ENCODE data around the gene TTK. TPM values are rescaled to one million over a fixed set of nuclear protein-coding genes. Genes with fewer than 3 reads are reported as not detected.
A peak's percentile ranks its signal among the peaks of the same experiment; 100 is the strongest.

TTK gene
- total RNA-seq, result 10 to 100 TPM in 3 of 8 experiments, 1 to 10 TPM in 3, under 1 TPM in 2; 0.10 to 37.1 (median 4.6) TPM

DNA sequence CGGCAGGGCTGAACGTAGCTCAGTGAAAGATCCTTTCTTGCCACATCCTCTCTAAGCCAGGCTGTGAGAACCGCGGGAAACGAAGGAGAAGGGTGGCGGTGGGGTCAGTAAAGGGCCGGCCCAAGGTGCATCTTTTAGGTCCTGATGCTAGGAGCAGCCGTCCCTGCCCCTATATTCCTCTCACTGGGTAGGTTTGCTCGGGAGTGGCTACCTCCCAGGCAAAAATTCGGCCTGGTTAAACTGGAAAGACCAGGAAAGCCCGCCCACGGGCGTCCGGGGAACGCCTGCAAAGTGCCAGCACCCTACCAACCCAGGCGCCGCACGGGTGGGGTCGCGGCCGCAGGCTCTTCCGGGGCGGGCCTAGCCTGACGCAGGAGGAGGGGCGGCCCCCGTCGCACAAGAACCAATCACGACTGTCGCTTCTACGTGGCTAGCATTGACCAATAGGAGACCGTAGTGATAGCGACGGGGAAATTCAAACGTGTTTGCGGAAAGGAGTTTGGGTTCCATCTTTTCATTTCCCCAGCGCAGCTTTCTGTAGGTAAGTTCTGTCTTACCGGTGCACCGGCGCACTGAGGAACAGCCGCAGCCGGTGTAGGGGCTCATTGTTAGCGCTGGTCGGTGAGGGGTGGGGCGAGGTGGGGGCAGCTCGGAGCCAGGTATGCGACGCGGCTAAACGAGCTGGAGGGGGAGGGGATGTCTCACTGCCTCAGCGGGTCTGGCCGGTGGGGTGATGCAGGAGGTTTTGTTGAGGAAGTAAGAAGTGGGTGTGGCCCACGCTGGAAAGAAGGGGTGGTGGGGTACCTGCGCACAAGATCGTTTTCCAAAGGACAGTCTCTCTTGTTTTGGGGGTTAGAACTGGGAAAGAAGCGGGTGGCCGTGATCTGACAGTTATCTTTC, at the start of gene TTK:
Gene TTK (plus strand): TSS at position 477 of the 900 bp plus-strand sequence. CDS start 1,195 bp downstream, outside the sequence.
- in situ Hi-C loops (cut with MboI; ENCODE audit: low pct_unique_long_range_greater_than_20kb in 2 of 9, low sequenced_read_pairs in 9 of 9, unreplicated experiment in 9 of 9), result no loop called here
- peak within 1 kb of the TSS; percentile 47 to 75 (median 53) for H3K4me3 ChIP-seq
- H3K4me1 ChIP-seq (replicated peaks in 1 of 2), result peaks cover 5% of the 10 kb centered on the region in 2 donors
- ATAC-seq (replicated peaks in 6 of 8), result peak; percentile 99 to 100 (median 100)
- peak within 1 kb of the TSS; percentile 80 to 83 for H3K27ac ChIP-seq
- WGBS, 10 experiments, result 0 to 4% (median 1%) methylated on average over 2 to 14 of the region's 56 CpGs; no CpG with 5 or more reads in 4 of the 10 experiments

DNA sequence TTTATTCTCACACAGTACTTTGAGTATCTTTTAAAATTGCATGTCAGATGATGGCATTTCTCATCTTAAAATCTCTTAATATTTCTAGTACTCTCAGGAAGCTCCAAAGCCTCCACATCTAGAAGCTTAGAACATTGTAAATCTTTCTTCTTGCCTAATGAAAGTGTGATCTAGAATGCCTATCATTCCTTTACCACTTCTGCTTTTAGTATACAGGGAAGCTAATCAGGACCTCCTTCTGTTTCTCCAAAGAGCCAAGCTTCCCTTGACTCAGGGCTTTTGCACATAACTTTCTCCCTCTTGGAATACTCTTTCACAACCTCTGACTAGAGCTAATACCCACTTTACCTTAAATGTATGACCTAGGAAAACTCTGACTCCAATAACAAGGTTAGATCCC, 49.6 kb upstream of the TTK start:
- ATAC-seq (replicated peaks in 6 of 8), result no peak
- Histone ChIP-seq H3K4me1 (replicated peaks in 1 of 2) (no peaks in the 10 kb centered on the region), H3K4me3 (no peak overlapping the region), H3K27ac (no peak overlapping the region)
- in situ Hi-C loops (cut with MboI; ENCODE audit: low pct_unique_long_range_greater_than_20kb in 2 of 9, low sequenced_read_pairs in 9 of 9, unreplicated experiment in 9 of 9), result no loop called here

DNA sequence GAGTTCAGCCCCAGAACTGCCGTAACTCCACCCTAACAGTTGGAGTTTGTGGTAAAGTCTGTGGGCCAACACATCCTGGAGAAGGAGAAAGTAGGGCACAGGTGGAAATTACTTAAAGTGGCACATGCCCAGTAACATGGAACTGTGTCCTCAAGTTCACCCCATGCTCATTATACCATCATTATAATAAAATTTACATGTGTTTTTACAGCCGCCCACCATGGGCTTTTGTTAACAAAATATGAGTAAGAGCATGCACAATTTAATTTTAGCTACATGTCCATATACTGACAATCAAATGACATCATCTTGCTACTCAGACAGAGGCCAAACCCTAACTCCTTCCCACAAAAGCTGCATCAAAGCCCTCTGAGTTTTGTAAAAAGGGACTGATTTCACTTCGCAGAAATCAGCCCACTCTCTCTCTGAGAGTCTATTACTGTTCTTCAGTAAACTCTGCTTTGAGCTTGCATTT, 39.8 kb upstream of the TTK start:
- H3K27ac ChIP-seq, result no peak overlapping the region
- no peak overlapping the region for H3K4me3 ChIP-seq
- 0 to 100% (median 68%) methylated on average over 1 to 3 of the region's 3 CpGs; no CpG with 5 or more reads in 2 of the 10 experiments for WGBS, 10 experiments
- H3K4me1 ChIP-seq (replicated peaks in 1 of 2), result no peaks in the 10 kb centered on the region
- peak in 3 of 8 experiments; percentile 93 to 94 (median 94) for ATAC-seq (replicated peaks in 6 of 8)
- in situ Hi-C loops (cut with MboI; ENCODE audit: low pct_unique_long_range_greater_than_20kb in 2 of 9, low sequenced_read_pairs in 9 of 9, unreplicated experiment in 9 of 9), result no loop called here

DNA sequence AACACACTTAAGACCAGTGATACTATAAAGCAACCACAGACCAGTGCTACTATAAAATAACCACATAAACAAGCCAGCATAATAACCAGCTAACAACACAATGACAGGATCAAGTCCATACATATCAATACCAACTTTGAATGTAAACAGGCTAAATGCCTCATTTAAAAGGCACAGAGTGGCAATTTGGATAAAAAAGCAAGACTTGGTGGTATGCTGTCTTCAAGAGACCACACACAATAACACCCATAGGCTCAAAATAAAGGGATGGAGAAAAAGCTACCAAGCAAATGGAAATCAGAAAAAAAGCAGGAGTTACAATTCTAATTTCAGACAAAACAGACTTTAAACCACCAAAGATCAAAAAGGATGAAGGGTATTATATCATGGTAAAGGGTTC, 37.3 kb upstream of the TTK start:
- in situ Hi-C loops (cut with MboI; ENCODE audit: low pct_unique_long_range_greater_than_20kb in 2 of 9, low sequenced_read_pairs in 9 of 9, unreplicated experiment in 9 of 9), result no loop called here
- ATAC-seq (replicated peaks in 6 of 8), result no peak

DNA sequence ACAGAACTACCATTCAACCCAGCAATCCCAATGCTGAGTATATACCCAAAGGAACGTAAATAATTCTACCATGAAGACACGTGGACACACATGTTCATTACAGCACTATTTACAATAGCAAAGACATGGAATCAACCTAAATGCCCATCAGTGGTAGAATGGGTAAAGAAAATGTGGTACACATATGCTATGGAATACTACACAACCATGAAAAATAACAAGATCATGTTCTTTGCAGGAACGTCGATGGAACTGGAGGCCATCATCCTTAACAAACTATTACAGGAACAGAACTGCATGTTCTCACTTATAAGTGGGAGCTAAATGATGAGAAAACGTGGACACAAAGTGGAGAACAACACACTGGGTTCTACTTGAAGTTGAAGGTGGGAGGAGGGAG, 34.7 kb upstream of the TTK start:
- ATAC-seq (replicated peaks in 6 of 8), result no peak
- in situ Hi-C loops (cut with MboI; ENCODE audit: low pct_unique_long_range_greater_than_20kb in 2 of 9, low sequenced_read_pairs in 9 of 9, unreplicated experiment in 9 of 9), result no loop called here
- H3K27ac ChIP-seq, result no peak overlapping the region
- no peaks in the 10 kb centered on the region for H3K4me1 ChIP-seq (replicated peaks in 1 of 2)
- H3K4me3 ChIP-seq, result no peak overlapping the region
- WGBS, 10 experiments, result 44 to 90% (median 80%) methylated on average over 3 to 5 of the region's 5 CpGs

More for the DNA sequence above, 37.3 kb upstream of the TTK start:
- Histone ChIP-seq H3K4me3 (no peak overlapping the region), H3K4me1 (replicated peaks in 1 of 2) (no peaks in the 10 kb centered on the region), H3K27ac (no peak overlapping the region)

DNA sequence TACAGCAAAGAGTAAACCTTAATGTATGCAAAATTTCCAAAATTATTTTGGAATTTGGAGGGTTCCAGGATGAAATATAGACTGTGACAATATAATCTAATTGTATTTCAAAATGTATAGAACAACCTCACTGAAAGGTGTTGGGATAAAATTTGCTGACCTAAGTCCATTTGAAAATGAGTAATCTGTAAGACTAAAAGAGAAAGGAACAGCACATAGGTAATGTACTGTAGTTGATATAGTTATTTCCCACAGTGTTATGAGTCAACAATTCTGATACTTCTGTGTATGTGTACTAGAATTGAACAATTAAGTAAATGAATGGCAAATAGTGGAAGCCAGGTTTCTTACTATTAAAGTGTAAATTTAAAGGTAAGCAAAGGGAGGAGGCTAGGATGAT, 33.3 kb upstream of the TTK start:
- Histone ChIP-seq H3K4me3 (no peak overlapping the region), H3K27ac (no peak overlapping the region), H3K4me1 (replicated peaks in 1 of 2) (no peaks in the 10 kb centered on the region)
- no peak for ATAC-seq (replicated peaks in 6 of 8)
- in situ Hi-C loops (cut with MboI; ENCODE audit: low pct_unique_long_range_greater_than_20kb in 2 of 9, low sequenced_read_pairs in 9 of 9, unreplicated experiment in 9 of 9), result no loop called here

DNA sequence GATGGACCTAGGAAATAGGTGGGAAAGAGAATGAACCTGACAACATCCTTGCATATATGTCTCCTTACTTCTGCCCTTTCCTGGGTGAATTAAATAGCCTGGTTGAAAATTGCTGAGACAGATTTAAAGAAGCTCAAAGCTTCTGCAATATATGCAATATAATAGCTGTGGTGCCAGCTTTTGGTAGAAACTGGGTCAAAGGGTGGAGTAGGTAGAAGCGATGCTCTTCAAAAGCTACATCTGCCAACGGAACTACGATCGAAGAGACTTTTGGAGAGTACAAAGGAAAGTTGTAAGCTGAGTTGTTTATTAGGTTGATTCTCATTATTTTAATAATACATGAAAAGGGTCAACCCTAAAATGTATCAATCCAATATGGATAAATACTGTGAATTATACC, 22.8 kb upstream of the TTK start:
- 0 to 100% (median 94%) methylated on average over 1 to 4 of the region's 4 CpGs; no CpG with 5 or more reads in 1 of the 10 experiments for WGBS, 10 experiments
- no peaks in the 10 kb centered on the region for H3K4me1 ChIP-seq (replicated peaks in 1 of 2)
- no peak for ATAC-seq (replicated peaks in 6 of 8)
- no peak overlapping the region for H3K4me3 ChIP-seq
- in situ Hi-C loops (cut with MboI; ENCODE audit: low pct_unique_long_range_greater_than_20kb in 2 of 9, low sequenced_read_pairs in 9 of 9, unreplicated experiment in 9 of 9), result no loop called here
- no peak overlapping the region for H3K27ac ChIP-seq

DNA sequence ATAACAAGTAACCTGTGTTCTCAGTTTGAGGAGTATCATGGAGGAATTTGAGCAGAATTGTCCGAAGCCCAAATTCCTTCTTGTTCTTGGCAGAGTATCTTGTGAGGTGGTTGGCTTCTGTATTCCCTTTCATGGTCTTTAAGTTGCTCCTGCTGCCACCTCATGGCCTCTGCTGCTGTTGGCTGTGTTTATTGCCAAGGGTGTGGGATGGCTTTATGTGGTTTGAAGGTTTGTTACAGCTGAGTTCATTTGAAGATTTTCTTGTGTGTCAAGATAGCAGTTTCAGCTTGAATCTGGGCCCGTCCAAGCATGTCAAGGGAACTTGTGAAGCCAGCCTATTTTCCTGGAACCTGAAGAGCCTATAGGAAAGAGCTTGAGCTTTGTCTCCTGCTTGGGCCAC, 20.2 kb upstream of the TTK start:
- Histone ChIP-seq H3K4me3 (no peak overlapping the region), H3K27ac (no peak overlapping the region), H3K4me1 (replicated peaks in 1 of 2) (no peaks in the 10 kb centered on the region)
- in situ Hi-C loops (cut with MboI; ENCODE audit: low pct_unique_long_range_greater_than_20kb in 2 of 9, low sequenced_read_pairs in 9 of 9, unreplicated experiment in 9 of 9), result no loop called here
- ATAC-seq (replicated peaks in 6 of 8), result peak in 3 of 8 experiments; percentile 34 to 78 (median 55)
- 39 to 83% (median 50%) methylated on average over 1 to 2 of the region's 2 CpGs; no CpG with 5 or more reads in 3 of the 10 experiments for WGBS, 10 experiments

DNA sequence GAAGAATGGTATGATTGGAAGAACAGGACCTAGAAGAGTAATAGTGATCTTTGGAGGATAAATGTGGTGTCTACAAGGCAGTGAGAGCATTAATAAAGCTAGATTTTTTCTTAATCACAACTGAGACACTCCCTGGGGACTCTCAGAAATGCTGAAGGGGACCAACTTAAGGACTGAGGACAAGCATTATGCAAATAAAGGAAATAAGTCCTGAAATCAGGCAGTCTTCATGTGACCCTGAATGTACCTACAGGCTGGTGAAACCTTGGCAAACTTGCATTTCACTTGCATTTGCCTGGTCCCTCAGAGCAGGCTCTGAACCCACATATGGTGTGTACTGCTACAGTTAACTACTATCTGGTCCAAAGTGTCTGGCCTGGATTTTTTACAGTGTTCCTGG, 19.3 kb upstream of the TTK start:
- no peak for ATAC-seq (replicated peaks in 6 of 8)
- in situ Hi-C loops (cut with MboI; ENCODE audit: low pct_unique_long_range_greater_than_20kb in 2 of 9, low sequenced_read_pairs in 9 of 9, unreplicated experiment in 9 of 9), result no loop called here
- no peaks in the 10 kb centered on the region for H3K4me1 ChIP-seq (replicated peaks in 1 of 2)
- no peak overlapping the region for H3K27ac ChIP-seq
- H3K4me3 ChIP-seq, result no peak overlapping the region

DNA sequence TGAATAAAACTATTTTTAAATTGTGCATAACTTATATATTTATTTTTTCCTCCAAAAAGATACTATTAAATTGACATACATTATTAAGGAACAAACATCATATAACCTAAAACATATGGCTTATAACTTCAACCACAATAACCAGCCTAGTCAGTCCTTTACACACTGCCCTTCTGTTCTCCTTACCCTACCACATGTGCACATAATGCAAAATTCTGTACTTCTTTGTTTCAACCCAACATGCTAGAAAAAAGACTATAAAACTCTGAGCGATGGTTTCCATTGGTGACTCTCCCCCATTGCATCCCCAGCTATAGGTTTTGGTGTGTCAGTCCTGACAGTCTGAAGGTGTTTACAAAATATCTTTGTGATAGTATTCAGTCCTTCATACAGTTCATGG, 14.8 kb upstream of the TTK start:
- H3K4me1 ChIP-seq (replicated peaks in 1 of 2), result no peaks in the 10 kb centered on the region

DNA sequence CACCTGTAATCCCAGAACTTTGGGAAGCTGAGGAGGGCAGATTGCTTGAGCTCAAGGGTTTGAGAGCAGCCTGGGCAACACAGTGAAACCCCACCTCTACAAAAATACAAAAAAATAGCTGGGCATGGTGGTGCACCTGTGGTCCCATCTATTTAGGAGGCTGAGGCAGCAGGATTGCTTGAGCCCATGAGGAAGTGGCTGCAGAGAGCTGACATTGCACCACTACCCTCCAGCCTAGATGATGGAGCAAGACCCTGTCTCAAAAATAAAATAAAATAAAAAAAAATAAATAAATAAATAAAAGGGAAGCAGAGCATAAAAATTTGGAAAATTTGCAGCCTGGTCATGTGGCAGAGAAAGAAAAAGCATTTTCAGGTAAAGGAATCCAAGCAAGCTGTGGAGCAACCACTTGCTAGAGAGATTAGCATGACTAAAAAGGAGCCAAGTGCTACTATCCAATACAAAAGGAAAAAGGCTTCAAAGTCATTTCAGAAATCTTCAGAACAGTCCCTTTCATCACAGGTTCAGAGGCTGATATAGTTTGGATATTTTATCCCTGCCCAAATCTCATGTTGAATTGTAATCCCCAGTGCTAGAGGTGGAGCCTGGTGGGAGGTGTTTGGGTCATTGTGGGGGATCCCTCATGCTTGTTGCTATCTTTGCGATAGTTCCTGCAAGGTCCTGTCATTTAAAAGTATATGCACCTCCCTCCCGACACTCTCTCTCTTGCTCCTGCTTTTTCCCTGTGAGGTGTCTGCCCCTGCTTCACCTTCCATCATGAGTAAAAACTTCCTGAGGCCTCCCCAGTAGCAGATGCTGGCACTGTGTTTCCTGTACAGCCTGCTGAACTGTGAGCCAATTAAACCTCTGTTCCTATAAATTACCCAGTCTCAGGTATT, 11.2 kb upstream of the TTK start:
- Histone ChIP-seq H3K4me1 (replicated peaks in 1 of 2) (no peaks in the 10 kb centered on the region), H3K27ac (no peak overlapping the region), H3K4me3 (no peak overlapping the region)
- no peak for ATAC-seq (replicated peaks in 6 of 8)
- 10 to 86% (median 43%) methylated on average over 1 to 2 of the region's 2 CpGs; no CpG with 5 or more reads in 5 of the 10 experiments for WGBS, 10 experiments
- in situ Hi-C loops (cut with MboI; ENCODE audit: low pct_unique_long_range_greater_than_20kb in 2 of 9, low sequenced_read_pairs in 9 of 9, unreplicated experiment in 9 of 9), result no loop called here

More for the DNA sequence above, 14.8 kb upstream of the TTK start:
- H3K27ac ChIP-seq, result no peak overlapping the region
- H3K4me3 ChIP-seq, result no peak overlapping the region
- WGBS, 10 experiments, result 60 to 100% (median 96%) methylated on average over 1 of the region's 1 CpG; no CpG with 5 or more reads in 4 of the 10 experiments
- in situ Hi-C loops (cut with MboI; ENCODE audit: low pct_unique_long_range_greater_than_20kb in 2 of 9, low sequenced_read_pairs in 9 of 9, unreplicated experiment in 9 of 9), result no loop called here
- no peak for ATAC-seq (replicated peaks in 6 of 8)

DNA sequence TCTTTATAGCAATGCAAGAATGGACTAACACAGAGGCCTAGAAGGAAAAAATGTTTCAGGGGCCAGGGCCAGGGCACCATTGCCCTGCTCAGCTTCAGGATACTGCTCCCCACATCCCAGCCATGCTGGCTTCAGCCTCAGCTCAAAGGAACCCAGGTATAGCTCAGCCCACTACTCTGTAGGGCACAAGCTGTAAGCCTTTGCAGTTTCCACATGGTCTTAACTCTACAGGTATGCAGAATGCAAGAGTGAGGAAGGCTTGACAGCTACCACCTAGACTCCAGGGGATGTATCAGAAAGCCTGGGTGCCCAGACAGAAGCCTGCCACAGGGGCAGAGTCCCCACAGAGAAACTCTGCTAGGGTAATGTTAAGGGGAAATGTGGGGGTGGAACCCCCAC, 10.5 kb upstream of the TTK start:
- Histone ChIP-seq H3K4me1 (replicated peaks in 1 of 2) (no peaks in the 10 kb centered on the region), H3K27ac (no peak overlapping the region), H3K4me3 (no peak overlapping the region)
- no peak for ATAC-seq (replicated peaks in 6 of 8)
- in situ Hi-C loops (cut with MboI; ENCODE audit: low pct_unique_long_range_greater_than_20kb in 2 of 9, low sequenced_read_pairs in 9 of 9, unreplicated experiment in 9 of 9), result no loop called here

DNA sequence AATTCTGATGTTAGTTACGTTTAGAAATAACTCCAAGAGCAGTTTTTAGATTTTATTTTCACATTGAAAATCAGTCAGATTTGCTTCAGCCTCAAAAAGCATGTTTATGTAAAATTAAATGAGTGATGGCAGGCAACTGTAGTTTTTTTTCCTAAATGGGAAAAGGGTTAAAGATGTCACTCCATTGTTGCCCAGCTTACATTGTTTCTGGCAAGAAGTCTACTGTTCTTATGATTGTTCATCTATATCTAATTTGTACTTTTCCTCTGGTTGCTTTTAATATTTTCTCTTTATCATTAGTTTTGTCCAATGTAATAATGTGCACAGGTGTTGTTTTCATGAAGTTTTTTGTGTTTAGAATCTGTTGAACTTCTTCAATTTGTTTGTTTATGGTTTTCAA, 6.7 kb upstream of the TTK start:
- WGBS, 10 experiments, result 0 to 85% (median 22%) methylated on average over 1 of the region's 1 CpG; no CpG with 5 or more reads in 1 of the 10 experiments
- in situ Hi-C loops (cut with MboI; ENCODE audit: low pct_unique_long_range_greater_than_20kb in 2 of 9, low sequenced_read_pairs in 9 of 9, unreplicated experiment in 9 of 9), result no loop called here
- no peak overlapping the region for H3K4me3 ChIP-seq
- no peaks in the 10 kb centered on the region for H3K4me1 ChIP-seq (replicated peaks in 1 of 2)
- no peak overlapping the region for H3K27ac ChIP-seq
- ATAC-seq (replicated peaks in 6 of 8), result no peak
